NCI-H1694 (cell line): Measurements from ENCODE around the gene MGMT.

ENCODE experiments used
- DNase-seq: peaks from one replicate; lab custom pipeline; 2025; lab: John Stamatoyannopoulos, UW

MGMT gene

DNA sequence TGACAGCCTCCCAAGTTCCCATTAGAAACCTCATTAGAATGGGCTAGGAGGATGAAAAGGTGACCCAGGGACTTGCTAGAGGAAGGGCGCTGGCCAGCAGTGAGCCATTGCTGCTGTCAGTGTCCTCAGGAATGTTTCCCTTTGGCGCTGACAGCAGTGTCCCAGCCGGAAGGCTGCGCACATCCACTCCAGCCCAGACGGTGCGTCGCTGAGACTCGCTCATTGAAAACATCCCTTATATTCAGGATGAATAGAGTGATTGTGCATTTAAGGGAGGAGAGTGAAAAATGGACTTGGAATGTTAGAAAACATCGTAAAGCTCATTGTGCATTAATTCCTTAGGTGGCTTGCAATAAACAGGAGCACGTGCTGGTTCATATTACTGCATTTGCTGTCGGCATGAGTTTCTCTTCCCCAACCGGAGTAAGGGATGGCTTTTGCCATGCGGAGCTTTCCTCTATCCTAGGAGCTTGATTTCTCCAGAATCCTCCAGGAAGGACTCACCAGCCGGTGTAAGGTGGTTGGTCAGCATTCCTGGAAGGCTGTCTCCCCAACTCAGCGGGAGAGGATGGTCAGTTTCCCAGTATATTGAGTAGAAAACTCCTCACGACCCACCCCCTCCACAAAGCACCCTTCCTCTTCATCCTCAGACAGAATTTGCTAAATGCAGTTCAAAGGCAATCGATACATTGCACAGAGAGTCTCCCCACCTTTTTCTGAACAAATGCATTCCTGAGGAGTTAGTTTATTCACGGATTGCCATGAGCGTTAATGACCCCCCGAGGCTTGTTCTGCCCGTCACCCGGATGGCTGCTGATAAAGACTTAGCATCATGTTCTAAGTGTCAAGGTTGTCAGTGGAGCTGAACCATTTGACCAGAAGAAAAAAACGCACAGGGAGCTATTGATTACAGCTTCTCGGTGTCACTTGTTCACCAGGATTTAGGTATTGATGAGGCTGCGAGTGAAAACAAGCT, 295.2 kb downstream of the MGMT start:
- DNase-seq: no peak

DNA sequence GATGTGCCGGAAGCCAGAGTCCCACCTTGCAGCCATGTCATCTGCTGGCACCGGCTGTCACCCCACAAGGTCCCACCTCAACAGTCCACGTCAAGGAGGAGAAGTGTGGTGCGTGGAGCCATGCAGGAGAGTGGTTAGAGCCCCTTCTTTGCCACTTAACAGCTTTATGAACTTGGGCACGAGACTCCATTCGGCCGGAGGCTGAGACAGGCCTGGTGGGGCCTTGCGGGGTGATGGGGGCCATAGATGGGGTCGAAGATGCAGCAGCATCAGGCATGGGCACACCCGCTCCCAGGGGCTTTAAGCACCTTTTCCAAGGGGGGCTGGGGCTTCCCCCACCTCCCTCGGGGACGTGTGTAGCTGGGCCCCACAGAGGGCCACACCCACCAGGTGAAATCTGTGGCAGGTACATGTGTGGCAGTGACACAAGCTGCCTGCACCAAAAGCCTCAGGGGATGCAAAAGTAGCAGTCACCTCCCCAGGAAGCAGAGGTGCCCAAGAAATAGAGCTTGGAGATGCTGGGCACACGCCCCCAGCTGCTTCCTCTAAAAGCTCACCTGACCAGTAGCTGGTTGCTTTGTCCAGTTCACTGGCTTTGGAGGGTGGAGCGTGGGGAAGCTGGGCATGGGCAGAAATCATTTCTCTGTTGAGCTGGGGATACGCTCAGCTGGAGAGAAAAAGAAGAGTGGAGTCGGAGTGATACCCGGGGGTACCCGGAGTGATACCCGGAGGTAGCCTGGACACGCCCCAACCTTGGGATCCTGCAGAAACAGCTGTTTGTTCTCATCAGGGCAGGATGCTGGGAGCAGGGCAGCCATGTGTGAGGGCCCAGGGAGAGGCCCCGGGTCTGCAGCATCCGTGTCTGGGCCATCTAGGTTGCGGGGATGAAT, 297.2 kb downstream of the MGMT start:
- DNase-seq: no peak

DNA sequence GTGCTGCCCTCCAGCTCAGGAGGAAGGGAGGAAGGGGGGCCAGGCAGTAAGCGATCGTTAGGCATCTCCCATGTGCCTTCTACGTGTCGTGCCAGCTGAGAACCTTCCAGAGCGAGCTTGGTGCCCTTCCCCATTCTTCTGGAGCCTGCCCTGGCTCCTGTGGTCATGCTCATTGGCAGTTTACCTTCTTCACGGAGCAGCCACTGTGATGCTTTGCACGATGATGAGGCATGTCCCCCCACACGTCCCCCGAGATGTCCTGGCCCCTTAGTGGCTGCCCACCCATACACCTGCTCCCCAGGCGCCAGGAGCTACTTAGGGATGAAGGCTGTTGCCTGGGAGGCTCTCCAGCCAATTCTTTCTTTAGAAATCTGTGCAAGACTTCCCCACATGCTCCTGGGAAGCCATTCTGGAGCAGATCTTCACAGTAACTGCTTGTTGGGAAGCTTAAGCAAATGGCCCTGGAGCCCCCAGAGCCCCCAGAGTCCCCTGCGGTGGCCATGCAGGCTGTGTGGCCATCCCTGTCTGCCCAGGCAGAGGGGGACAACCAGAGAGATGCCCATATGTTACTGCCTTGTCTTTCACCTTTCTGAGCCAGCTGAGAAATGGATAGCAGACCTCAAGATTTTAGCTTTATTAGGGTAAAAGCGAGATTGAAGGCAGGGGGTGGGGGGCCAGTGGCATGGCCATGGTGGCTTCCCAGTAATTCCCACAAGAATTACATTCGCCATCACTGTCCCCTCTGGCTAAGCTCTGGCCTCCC, 298.0 kb downstream of the MGMT start:
- DNase-seq: no peak

DNA sequence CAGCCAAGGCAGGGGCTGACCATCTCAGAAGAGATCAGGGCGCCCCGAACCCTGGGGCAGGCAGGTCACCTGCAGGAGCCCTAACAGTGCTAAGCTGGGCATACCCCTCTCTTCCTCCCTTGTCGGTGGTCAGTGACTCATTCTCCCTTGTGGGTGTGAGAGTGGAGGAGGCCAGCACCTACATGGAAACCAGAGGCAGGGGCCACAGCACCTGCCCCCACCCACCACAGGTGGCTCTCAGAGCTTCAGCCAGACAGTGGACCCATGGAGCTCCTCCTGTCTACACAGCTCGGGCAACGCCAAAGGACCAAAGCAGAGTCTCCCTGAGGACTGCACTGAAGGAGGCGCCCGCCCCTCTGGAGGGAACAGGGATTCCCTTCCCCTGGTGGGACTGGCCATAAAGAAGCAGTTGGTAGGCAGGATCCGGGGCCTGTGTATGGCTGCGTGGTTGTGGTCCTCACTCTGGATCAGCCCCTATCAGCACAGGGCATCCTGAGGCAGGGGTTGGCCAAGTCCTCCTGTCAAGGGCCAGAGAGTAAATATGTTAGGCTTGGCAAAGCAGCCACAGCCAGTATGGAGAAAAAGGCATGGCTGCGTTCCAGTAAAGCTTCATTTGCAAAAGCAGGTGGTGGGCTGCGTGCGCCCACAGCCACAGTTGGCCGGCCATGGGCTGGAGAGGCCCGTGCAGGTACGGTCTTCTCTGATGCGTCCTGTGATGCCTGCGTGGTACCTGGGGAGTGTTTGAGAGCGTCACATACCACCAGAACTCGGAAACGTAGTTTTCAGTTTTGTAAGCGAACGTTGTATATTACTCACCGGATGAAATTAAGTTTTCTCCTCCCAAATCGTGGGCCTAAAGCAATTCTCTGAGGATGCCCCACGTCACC, 298.9 kb downstream of the MGMT start:
- DNase-seq: no peak

DNA sequence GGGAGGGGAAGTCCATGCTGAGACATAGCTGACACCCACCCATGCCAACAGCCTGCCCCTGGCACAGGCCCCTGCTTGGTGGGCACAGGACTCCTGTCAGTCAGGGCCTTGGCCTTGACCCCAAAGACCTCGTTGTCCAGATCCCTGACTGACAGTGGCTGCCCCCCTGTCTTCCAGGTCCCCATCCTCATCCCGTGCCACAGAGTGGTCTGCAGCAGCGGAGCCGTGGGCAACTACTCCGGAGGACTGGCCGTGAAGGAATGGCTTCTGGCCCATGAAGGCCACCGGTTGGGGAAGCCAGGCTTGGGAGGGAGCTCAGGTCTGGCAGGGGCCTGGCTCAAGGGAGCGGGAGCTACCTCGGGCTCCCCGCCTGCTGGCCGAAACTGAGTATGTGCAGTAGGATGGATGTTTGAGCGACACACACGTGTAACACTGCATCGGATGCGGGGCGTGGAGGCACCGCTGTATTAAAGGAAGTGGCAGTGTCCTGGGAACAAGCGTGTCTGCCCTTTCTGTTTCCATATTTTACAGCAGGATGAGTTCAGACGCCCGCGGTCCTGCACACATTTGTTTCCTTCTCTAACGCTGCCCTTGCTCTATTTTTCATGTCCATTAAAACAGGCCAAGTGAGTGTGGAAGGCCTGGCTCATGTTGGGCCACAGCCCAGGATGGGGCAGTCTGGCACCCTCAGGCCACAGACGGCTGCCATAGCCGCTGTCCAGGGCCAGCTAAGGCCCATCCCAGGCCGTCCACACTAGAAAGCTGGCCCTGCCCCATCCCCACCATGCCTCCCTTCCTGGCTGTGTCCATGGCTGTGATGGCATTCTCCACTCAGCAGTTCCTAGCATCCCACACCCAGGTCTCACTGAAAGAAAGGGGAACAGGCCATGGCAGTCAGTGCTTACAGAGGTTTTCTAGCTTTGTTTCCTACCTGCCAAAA, 299.8 kb downstream of the MGMT start:
- DNase-seq: no peak

DNA sequence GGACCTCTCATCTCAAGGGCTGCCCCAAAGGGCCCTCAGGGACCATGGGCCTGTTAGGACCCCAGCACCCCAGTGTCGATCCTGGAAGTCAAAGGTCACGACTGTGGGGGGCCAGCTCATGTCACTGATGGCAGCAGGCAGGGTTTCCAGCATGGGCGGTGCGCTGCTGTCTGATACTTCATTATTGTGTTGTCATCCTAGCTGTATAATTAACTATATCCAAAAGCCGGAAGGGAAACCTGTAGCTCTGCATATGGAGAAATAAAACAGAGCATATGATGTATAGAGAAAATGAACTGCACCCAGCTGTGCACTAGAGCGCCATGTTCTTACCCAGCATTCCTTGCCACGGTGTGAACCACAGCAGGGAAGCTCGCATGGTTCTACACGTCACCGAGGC, 300.7 kb downstream of the MGMT start:
- no peak for DNase-seq

DNA sequence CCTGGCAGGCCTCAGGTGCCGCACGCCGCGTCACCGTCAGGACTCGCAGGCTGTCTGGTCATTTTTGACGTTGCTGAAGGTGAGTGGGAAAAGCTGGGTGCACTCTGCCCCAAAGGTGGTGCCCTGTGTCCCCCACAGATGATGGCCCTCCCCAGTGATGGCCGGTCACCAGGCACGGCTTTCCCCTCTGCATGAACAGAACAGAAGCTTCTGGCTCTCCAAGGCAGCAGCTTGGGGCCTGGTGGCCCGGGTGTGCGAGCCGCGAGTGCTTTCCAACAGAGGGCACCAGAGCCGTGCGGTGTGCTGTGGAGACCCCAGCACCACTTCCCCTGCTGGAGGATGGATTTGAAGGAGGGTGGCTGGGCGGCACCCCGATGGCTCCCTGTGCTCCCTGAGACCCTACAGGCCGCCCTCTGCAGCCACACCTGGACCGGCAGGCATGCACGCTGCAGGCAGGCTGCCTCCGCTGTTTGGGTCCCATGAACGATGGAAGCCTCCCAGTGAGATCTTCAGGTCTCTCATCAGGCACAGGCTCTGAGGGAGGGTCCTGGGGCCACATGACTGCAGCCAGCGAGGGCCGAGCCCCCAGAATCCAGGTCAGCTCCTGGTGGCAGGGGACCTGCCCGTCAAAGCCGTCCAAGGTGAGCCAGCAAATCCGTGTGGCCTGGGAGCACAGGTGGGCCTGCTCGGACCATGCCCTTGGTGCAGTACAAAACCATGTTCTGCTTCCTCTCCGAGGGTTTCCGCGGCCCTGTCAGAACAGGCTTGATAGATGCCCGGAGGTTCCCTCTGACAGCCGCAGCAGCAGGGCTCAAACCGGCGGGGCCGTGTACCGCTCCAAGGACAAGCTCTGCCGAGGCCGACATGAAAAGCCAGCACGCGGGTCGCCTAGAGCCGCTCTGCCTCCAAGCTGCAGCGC, 301.7 kb downstream of the MGMT start:
- no peak for DNase-seq

DNA sequence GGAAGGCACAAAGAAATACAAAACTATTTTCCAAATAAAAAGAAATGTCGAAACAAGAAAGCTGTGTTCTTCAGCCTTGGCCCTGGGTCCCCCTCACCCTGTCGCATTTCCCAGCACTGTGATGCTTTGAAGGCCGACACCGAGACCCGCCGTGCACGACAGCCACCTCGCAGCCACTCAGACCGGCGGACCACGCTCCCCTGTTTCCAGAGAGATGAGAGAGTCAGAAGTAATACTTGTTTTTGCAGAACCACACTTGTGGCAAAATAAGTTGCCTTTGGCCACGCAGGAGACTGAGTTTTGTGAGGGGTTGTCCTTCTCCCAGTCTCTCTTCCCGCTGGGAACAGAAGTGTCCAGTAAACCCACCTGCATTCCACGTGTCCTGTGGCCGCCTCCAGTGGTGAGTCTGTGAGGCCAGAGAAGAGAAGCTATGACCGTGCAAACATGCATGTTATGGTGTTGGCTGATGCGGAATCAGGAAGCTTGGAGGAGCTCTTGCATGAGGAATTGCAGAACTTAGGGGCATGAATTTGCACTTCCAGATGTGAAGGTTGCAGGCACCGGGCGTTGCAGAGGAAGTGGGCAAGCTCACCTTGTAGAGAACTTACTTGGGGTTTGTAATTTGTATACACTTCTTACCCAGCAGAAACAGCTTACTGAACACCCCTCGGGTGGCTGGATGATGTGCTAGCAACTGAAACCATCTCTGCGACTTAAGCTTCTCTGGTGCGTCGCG, 302.5 kb downstream of the MGMT start:
- no peak for DNase-seq

DNA sequence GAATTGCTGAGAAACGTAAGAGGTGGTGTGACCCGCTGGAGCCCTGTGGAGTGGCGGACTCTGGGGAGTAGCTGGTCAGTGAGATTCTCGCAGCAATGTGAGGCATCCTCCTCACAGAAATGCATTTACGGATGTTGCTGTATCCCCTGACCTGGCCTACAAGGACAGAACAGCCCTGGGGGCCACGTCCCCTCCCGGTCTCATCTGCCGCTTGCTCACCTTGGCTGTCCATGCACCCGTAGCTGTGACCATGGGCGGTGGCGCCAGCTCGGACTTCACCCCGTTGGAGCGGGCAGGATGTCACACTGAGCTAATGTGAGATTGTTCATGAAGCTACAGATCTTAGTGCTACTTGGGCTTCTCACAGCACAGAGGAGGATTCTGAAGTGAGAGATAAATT, 303.2 kb downstream of the MGMT start:
- DNase-seq: no peak

DNA sequence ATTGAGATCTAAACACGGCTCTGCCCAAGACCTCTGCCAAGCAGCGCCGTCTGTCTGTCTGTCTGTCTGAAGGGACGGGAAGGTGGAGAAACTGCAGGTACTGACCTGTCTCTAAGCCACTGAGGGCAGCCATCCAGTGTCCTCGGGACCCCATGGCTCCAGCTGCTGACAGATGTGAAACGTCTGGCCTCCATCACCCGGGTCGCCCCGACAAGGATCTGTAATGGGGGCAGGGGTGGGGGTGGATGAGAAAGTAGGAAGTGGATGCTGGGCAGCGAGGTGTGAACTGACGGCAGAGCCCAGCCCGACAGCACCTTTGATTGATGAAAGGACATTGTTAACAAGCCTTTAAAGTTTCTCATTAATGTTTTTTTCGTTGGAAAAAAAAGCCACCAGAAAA, 304.0 kb downstream of the MGMT start:
- no peak for DNase-seq

DNA sequence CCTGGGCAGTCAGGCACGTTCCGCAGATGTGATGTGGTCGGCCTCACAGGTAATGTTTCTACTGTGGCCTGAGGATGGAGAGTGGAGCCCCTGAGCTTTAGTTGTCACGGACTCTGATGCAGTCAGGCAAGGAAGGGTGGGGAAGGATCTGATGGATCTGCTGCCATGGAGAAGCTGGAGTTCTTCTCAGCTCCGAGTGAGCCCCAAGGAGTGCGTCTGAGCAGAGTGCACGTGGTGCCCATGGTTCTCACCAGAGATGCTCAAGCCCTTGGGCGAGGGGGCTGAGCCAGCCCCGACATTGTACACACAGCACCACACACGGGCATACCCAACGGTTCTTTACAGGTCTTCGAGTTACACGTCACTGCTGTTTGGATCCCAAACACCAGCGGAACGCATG, 304.5 kb downstream of the MGMT start:
- DNase-seq: no peak

DNA sequence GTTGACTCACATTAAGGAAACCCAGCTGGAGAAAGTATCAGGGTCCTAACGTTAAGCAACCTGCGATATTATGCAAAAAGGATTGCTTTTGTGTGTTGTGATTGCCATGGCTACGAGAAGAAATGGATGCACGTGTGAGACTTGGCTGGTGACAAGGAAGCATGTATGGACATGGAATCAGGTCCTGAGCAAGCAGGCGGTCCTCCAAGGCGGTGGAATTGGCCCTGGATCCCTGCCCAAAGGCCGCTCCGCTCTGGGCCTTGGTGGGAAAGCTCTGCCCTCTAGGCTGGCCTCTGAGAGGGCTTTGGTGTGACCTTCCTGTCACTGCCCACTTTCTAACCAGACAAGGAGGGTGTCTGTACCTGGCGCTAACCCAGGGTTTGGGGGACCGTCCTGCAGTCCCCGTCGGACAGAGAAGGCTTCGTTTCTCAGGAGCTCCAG, 305.0 kb downstream of the MGMT start:
- DNase-seq: no peak

DNA sequence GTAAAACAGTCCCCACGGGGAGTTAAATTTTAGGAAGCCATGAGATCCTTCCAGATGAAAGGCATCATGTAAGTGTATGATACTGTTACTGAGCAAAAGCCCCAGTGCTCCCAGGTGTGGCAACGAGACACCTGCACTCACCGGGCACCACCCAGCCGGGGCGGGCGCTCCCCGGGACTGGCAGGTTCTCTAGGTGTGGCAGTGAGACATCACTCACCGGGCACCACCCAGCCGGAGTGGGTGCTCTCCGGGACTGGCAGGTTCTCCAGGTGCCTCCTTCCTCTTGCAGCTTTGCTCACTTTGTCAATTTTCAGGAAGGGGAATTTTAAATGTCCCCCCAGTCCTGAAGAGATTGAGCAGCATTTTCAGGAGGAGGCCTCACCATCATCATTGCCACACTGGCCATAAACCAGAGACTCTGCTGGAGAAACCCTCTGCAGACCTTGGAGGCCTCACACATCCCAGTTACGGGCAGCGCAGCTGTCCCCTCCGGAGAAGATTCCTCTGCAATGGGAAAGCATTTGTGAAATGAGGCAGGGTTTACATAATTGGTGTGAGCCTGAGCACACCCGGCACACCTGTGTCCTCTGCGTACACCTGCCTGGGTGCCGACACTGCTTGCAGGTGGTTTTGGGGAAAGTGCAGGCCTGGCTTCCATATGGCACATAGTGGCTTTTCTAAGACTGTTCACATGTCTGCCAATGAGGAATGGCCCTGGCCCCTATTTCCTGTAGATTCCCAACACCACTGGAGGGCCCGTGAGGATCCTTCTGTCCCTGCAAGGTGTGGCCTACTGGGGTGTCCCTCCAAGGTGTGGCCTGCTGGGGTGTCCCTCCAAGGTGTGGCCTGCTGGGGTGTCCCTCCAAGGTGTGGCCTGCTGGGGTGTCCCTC, 305.7 kb downstream of the MGMT start:
- no peak for DNase-seq

DNA sequence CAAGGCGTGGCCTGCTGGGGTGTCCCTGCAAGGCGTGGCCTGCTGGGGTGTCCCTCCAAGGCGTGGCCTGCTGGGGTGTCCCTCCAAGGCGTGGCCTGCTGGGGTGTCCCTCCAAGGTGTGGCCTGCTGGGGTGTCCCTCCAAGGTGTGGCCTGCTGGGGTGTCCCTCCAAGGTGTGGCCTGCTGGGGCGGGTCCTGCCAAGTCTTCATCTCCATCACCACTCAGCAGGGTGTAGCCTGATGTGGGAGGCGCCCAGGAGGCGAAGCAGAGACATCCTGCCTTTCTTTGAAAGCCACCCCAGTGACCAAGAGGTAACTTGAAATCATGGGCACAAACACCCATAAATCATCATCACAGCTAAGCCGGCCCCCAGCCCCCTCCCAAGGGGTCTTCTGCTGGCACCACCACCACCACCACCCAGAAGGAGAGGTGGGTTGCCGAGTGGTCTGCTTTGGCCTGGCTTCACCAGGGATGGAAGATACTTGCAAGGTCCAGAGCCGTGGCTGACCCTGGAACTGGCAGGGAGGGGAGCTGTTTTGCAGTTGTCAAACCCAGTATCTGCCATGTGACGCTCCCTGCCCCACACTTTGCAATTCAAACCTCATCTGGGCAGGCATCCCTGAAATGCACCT, 306.4 kb downstream of the MGMT start:
- no peak for DNase-seq

DNA sequence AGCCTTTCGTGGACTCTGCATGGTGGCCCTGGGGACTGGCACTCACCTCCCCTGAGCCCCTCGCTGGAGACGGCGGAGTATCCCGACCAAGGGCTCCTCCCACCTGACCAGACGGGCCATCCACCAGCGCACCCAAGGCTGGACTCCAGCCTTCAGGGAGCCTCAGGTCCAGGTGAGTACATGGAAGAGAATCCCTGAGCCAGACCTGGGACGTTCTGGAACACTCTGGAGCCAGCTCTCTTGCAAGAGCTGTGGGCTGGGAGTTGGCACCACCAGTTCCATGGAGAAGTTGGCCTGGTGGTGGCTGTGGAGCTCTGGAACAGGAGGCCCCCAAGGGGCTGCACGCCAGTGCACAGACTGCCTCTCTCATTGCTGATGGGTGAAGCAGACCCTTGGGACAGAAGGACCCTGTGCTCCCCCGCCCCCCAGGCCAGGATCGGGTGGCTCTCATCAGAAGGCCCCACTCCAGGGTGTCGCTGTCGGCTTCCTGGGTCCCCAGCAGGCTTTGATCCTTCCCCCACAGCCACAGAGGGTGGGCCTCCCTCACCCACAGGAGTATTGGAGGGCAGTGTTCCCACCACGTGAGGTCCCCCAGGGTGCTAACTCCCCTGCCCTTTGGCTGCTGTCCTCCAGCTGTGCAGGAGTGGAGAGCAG, 307.2 kb downstream of the MGMT start:
- no peak for DNase-seq
